Erythroblast (primary cell): ENCODE measurements around the gene CALR.

Experiments
- DNase-seq, 2 experiments: peaks; one replicate each; lab custom pipeline; 2025; lab: John Stamatoyannopoulos, UW
- GATA1 ChIP-seq: IDR thresholded peaks from 2 replicates; pipeline ENCODE4 v1.6.1; 2011; ENCODE audit warnings: low read depth, mild to moderate bottlenecking, control low read depth, low read length, moderate library complexity
- POLR2A ChIP-seq: IDR thresholded peaks from 2 replicates; pipeline ENCODE4 v1.6.1; 2011; ENCODE audit warnings: mild to moderate bottlenecking, low read length

The CALR gene

DNA sequence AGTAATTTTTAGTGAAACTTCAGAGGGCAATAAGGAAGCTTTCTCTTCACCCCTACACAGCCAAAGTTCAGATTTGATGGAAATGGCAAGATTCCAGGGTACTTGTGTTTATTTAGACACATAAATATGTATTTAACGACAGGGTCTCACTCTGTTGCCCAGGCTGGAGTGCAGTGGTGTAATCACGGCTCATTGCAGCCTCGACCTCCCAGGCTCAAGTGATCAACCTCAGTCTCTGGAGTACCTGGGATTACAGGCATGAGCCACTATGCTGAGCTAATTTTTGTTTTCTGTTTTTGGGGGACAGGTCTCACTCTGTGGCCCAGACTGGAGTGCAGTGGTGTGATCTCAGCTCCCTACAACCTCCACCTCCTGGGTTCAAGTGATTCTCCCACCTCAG is 17.4 kb upstream of the CALR start:
- TF ChIP-seq POLR2A (no peak), GATA1 (no peak)

DNA sequence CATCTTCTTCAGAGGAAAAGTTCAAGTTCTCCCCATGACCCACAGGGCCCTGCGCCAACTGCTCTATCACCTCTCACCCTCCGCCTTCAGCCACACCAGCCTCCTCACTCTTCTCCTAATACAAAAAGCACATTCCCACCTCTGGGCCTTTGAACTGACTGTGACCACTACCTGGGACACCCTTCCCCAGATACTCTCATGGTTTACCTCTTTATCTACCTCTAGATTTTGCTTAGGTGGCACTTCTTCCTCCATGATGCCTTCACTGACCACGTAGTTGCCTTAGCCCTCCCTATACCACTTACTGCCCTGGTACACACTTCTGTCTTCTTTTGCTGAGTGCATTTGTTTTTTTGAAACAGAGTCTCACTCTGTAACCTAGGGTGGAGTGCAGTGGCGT is 15.4 kb upstream of the CALR start:
- DNase-seq = no peak
- TF ChIP-seq POLR2A = no peak
- no peak for TF ChIP-seq GATA1

More for the DNA sequence above, 17.4 kb upstream of the CALR start:
- DNase-seq = no peak

DNA sequence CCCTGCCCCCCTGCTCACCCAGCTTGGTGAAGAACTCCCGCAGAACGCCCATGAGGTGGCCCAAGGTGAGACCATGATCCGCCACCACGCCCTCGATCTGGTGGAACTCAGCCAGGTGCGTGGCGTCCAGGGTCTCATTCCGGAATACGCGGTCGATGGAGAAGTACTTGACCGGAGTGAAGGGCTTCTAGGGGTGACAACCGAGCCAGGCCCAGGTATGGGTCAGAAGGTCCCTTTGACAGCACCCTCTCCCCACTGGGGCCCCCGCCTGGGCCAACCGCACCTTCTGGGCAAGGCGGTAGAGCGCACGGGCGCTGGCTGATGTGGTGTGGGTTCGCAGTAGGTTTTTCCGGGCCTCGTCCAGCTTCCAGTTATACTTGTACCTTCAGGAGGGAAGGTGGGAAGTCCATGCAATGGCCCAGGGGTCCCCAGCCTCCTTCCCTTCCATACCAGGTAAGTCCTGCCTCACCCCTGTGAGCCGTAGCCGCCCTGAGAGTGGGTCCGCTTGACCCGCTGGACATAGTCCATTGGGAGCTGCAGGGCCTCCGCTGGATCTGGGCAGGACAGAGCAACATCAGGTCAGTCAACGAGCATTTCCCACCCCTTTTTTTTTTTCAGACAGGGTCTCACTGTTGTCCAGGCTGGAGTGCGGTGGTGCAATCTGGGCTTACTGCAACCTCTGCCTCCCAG is 13.6 kb upstream of the CALR start:
- DNase-seq = no peak
- TF ChIP-seq POLR2A (no peak), GATA1 (no peak)

DNA sequence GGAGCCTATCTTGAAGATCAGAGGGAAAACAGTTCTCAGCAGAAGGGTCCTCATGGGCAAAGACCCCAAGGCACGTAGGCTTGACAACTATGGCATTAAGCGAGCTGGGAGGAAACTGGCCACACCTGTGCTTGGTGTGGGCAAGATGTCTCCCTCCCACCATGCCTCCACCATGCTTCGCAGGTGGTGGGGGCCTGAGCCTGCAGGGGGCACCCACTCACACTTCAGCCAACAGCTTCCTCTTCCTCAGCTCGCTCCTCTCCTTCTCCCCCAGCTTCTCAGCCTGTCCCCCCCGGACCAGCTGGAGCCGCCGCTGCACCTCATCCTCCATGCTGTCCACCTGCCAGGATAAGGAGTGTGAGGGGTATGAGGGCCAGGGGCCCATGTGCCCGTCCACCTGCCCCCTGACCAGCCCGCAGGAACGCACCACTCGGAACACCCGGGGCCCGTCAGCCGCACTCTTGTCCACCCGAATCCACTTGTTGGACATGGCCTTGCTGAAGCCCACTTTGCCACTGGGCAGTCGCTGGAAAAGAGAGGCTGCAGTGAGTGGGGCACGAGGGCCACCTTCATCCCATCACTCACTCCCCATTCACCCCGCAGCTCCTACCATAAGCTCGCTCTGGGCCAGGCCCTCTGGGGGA is 8.3 kb upstream of the CALR start:
- TF ChIP-seq GATA1 (no peak), POLR2A (no peak)
- DNase-seq = no peak

DNA sequence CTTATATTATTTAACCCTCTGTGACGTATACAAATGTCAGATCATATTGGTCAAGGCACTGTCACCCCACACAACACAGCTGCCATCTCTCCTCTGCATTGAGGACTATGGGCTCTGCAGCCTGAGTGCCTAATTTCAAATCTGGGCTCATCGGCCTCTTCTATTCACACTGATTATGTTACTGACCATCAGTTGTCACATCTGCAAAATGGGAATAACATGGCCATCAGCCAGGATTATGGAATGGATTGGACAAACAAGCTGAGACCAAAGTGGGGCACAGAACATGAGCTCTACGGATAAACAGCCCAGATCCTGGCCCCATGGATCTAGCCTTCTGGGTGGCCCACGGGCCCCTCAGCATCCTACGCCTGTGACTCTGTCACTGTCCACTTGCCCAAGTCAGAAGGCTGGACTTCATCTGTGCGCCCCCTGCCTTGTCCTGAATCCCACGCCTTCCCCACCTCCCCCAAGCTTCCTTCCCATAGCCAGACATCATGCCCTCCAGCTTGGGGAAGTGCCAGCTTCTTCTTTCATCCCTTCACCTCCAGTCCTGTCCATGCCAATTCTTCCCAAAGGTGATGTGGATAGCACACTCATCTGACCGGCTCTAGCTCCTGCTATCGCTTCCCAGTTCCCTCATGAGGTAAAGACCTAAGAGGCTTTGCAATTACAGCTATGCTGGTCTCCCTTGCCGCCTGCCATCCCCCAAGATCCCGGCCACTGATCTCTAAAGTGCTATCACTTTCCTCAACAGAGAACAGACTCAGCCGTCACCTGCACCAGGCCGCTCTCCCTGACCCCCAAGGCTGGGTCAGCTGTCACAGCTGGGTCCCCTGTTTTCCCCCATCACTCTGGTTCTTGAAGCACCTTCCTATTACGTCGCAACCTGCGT is 5.8 kb upstream of the CALR start:
- TF ChIP-seq POLR2A (no peak), GATA1 (no peak)
- DNase-seq = peak in 1 of 2 experiments; percentile 60

DNA sequence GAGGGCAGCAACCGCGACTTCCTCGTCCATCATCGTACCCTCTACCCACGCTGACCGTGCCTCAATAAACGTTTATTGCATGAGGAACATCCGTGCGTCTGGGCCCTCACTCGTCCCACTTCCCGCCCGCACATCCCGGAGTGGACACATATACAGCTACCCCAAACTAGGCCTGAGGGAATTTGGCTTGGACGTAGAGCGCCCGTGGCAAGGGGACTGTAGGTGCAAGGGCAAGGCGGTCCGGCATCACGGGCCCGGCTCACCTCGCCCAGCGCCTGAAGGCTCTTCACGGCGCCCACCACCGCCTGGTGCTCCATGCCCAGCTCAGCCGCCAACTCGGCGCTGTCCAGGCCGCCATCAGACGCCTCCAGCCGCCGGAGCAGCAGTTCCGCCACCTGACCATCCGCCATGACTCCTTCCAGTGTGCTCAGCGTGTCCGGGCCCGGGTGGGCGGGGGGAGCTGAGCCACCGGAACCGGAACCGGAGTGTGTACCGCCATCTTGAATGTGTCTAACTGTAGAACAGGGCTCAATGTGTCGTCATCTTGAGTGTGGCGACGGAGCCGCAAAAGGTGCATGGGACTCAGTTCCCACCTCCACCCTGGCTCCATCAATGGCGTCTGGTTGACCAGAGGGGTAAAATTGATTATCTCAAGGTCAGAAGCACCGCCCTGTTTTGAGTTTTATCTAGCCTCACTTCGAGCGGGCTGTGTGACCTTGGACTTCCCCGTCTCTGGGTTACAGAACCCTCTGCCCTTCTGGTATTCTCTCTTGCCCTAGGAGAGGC is 4.9 kb upstream of the CALR start, which contains the start of gene FARSA:
Gene FARSA, minus strand, starts transcription at position 425 of the 786 bp plus-strand sequence. Its CDS starts 15 bp downstream, at position 410.
- DNase-seq = peak; percentile 93 to 95
- TF ChIP-seq GATA1 (no peak), POLR2A (peak; percentile 85)

DNA sequence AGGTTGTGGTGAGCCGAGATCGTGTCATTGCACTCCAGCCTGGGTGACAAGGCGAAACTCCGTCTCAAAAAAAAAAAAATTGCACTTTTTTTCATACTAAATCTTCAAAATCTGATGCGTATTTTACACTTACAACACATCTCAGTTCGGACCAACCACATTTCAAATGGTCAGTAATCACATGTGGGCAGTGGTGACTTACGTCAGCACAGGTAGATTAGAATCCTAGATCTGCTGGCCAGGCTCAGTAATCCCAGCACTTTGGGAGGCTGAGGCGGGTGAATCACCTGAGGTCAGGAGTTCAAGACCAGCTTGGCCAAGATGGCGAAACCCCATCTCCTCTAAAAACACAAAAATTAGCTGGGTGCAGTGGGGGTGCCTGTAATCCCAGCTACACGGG is 3.3 kb upstream of the CALR start:
- TF ChIP-seq GATA1 (no peak), POLR2A (no peak)
- no peak for DNase-seq

DNA sequence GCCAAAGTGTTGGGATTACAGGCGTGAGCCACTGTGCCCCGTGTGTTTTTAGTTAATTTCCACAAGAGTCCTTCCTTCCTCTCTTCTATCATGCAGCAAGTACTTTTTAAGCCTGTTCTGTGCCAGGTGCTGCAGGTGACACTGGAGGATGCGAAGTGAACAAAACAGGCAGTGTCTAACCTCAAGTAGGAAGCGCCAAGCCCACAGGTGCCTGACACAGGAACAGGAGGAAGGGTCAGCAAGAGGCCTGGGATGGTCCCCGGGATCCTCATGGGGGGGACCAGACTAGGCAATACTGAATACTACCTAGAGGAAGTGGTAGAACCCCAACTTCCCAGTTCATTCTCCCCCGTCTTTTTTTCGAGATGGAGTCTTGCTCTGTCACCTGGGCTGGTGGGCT is 1.8 kb upstream of the CALR start:
- no peak for DNase-seq
- TF ChIP-seq POLR2A = no peak
- TF ChIP-seq GATA1 = no peak

DNA sequence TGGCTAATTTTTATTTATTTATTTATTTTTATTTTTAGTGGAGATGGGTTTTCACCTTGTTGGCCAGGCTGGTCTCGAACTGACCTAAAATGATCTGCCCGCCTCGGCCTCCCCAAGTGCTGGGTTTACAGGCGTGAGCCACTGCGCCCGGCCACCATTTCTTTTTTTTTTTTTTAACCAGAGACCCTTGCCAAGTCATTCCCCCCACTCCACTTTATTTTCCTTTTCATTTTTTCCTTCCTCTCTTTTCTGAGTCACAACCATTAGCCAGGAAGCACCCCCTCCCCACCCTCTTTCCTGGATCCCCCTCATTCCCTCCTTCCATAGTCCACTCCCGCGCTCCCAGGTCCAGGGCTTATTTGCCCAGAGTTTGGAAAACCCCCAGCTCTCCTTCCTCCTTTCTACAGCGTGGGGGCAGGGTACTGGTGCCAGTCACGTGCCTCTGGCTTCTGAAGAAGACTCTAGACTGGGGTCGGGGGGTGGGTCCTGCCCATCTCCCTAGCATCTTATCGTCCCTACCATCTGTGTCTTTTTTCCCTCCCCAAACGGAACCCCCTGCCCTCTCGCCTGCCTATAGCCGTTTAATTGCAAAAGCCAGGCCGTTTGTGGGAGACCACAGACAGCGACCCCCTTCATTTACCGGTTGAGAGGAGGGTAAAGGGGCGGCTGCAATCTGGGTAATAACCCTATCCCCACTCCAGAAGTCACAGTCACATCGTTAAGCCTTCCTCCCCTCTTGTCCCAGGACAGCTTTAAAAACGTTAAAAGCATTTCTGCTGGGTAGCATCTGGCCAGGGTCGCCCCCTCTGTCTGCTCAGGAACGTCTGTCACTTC is 1.1 kb upstream of the CALR start:
- no peak for TF ChIP-seq GATA1
- no peak for TF ChIP-seq POLR2A
- DNase-seq = peak; percentile 71 to 76

DNA sequence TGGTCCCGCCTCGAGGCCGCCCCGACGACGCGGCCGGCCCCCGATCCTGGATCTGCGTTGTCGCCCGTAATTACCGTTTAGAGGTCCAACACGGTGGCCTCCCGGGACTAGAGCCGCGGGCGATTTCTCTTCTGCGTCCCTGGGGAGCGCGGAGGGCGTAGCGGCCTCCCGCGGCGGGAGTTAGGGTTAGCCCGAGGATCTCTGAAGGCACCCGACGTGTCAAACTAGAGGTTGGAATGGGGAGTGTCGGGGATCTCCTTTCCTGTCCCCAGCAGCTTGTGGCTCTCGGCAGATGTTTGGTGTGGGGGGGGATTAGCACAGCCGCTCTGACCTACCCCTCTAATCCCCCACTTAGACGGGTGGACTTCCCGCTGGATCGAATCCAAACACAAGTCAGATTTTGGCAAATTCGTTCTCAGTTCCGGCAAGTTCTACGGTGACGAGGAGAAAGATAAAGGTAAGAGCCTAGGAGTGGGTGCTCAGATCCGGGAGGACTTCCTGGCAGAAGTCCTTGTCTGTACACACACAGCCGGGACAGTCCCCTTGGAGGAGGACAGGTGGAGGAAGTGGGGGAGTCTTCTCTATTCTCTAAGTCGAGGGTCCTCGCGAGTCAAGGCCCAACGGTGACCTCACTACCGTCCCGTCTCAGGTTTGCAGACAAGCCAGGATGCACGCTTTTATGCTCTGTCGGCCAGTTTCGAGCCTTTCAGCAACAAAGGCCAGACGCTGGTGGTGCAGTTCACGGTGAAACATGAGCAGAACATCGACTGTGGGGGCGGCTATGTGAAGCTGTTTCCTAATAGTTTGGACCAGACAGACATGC is 581 bp downstream of the CALR start:
- TF ChIP-seq POLR2A = peak; percentile 86
- TF ChIP-seq GATA1 = no peak
- DNase-seq = peak; percentile 79 to 87

DNA sequence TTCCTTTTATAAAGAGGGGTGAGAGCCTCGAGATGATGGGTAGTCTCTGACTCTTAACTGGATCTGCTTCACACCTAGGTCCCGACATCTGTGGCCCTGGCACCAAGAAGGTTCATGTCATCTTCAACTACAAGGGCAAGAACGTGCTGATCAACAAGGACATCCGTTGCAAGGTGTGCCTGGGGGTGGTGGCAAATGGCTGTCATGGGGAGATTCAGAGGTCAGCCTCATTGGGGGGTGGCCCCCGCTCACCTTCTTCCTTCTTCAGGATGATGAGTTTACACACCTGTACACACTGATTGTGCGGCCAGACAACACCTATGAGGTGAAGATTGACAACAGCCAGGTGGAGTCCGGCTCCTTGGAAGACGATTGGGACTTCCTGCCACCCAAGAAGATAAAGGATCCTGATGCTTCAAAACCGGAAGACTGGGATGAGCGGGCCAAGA is 1.6 kb downstream of the CALR start:
- no peak for DNase-seq
- no peak for TF ChIP-seq GATA1
- no peak for TF ChIP-seq POLR2A
